ENCODE data around the gene BACH2. TPM values are rescaled to one million over a fixed set of nuclear protein-coding genes. Genes with fewer than 3 reads are reported as not detected.
"Not testable (repeated sequence)": the region's sequence is repeated elsewhere in the genome, so short reads cannot be mapped to it uniquely, and the experiment has no call there.

Gene BACH2
- total and polyA plus RNA-seq, 2 experiments from 2014 or later, result under 0.01 TPM; not detected in 1

DNA sequence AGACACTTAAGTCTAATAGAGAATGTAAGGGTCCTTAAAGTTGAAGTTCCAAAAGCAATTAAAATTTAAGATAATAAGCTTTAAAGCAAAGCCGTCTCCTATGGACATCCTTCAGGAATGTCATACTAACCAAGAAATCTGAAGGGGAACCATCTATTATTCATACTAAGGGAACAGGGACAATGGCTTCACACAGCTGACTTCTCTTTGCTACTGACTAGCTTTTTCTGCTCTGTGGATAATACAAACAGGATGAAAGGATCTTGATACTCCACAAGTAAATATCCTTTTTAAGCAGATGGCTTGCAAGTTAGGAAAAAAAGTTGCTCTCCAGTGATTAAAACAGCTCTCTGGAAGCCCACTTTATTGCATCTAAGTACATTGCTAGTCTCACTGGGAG, 178.6 kb downstream of the BACH2 start:
- H3K27me3 ChIP-seq (replicated peaks; ENCODE audit: insufficient read depth), result peaks cover 10% of the 10 kb centered on the region; the same call in 1 of the 2 replicates

DNA sequence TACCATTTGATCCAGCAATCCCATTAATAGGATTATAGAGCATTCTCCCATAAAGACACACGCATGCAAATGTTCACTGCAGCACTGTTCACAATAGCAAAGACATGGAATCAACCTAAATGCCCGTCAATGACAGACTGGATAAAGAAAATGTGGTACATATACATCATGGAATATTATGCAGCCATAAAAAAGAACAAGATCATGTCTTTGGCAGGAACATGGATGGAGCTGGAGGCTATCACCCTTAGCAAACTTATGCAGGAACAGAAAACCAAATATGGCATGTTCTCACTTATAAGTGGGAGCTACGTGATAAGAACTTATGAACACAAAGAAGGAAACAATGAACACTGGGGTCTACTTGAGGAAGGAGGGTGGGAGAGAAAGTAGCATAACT, 180.5 kb downstream of the BACH2 start:
- H3K9me2 ChIP-seq (ENCODE audit: insufficient read depth); H3K79me2 ChIP-seq (ENCODE audit: insufficient read depth); DNase-seq; H3K4me2 ChIP-seq (ENCODE audit: unreplicated experiment); H3K27ac ChIP-seq; H3K36me3 ChIP-seq (ENCODE audit: low read depth); H3F3A ChIP-seq (ENCODE audit: insufficient read depth); in situ Hi-C loops (cut with MboI); H2AFZ ChIP-seq; H3K9ac ChIP-seq; H3K9me3 ChIP-seq (ENCODE audit: low read depth); H4K20me1 ChIP-seq (ENCODE audit: insufficient read depth); H3K4me1 ChIP-seq (ENCODE audit: insufficient read depth); H3K4me3 ChIP-seq: not testable (repeated sequence)
- 56 to 59% methylated on average over 3 of the region's 3 CpGs for WGBS, 2 experiments (ENCODE audit: low coverage in 1 of 2, low lambda C conversion rate in 2 of 2, missing lambda C conversion rate in 2 of 2)
- peaks cover 10% of the 10 kb centered on the region; the same call in 1 of the 2 replicates for H3K27me3 ChIP-seq (replicated peaks; ENCODE audit: insufficient read depth)

More for the DNA sequence above, 178.6 kb downstream of the BACH2 start:
- no peak overlapping the region for H3K4me2 ChIP-seq (ENCODE audit: unreplicated experiment)
- TF ChIP-seq EZH2 (IDR thresholded peaks at IDR 0.05; ENCODE audit: insufficient read depth, poor library complexity, severe bottlenecking) (no peak), EZH2phosphoT487 (IDR thresholded peaks at IDR 0.05; ENCODE audit: insufficient read depth, low read depth) (no peak)
- H3K36me3 ChIP-seq (ENCODE audit: low read depth), result no peaks in the 10 kb centered on the region
- WGBS, 2 experiments (ENCODE audit: low coverage in 1 of 2, low lambda C conversion rate in 2 of 2, missing lambda C conversion rate in 2 of 2), result 81% methylated on average over 1 of the region's 1 CpG
- H3F3A ChIP-seq (ENCODE audit: insufficient read depth), result no peaks in the 10 kb centered on the region; the same call in 1 of the 2 replicates
- H3K9me2 ChIP-seq (ENCODE audit: insufficient read depth), result no peaks in the 10 kb centered on the region
- no peak overlapping the region for H3K27ac ChIP-seq
- H4K20me1 ChIP-seq (ENCODE audit: insufficient read depth), result no peaks in the 10 kb centered on the region
- H3K4me3 ChIP-seq, result no peak overlapping the region
- DNase-seq, result no peak
- H2AFZ ChIP-seq, result no peak overlapping the region
- in situ Hi-C loops (cut with MboI), result no loop called here
- H3K4me1 ChIP-seq (ENCODE audit: insufficient read depth), result 0 out of 2 replicates have a peak, but pooled peaks cover 3% of the 10 kb centered on the region
- no peak overlapping the region for H3K9ac ChIP-seq
- peaks cover 3% of the 10 kb centered on the region for H3K9me3 ChIP-seq (ENCODE audit: low read depth)
- no peaks in the 10 kb centered on the region for H3K79me2 ChIP-seq (ENCODE audit: insufficient read depth)

DNA sequence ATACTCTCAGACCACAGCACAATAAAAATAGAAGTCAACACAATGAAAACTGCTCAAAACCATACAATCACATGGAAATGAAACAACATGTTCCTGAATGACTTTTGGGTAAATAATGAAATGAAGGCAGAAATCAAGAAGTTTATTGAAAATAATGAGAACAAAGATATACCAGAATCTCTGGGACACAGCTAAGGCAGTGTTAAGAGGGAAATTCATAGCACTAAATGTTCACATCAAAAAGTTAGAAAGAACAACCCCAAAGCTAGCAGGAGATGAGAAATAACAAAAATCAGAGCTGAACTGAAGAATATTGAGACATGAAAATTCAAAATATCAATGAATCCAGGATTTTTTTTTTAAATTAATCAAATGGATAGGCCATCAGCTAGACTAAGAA, 183.3 kb downstream of the BACH2 start:
- Histone ChIP-seq H3K4me1 (ENCODE audit: insufficient read depth) (no peaks in the 10 kb centered on the region), H3K9ac (no peak overlapping the region), H4K20me1 (ENCODE audit: insufficient read depth) (no peaks in the 10 kb centered on the region), H3K27ac (no peak overlapping the region), H3K9me3 (ENCODE audit: low read depth) (peaks cover 4% of the 10 kb centered on the region), H3F3A (ENCODE audit: insufficient read depth) (no peaks in the 10 kb centered on the region), H3K9me2 (ENCODE audit: insufficient read depth) (no peaks in the 10 kb centered on the region), H3K36me3 (ENCODE audit: low read depth) (no peaks in the 10 kb centered on the region), H3K4me3 (no peak overlapping the region), H3K4me2 (ENCODE audit: unreplicated experiment) (no peak overlapping the region), H2AFZ (no peak overlapping the region), H3K79me2 (ENCODE audit: insufficient read depth) (no peaks in the 10 kb centered on the region), H3K27me3 (replicated peaks; ENCODE audit: insufficient read depth) (peaks cover 25% of the 10 kb centered on the region; the same call in 1 of the 2 replicates)
- in situ Hi-C loops (cut with MboI), result no loop called here
- DNase-seq, result no peak
- TF ChIP-seq EZH2phosphoT487 (IDR thresholded peaks at IDR 0.05; ENCODE audit: insufficient read depth, low read depth) (no peak), EZH2 (IDR thresholded peaks at IDR 0.05; ENCODE audit: insufficient read depth, poor library complexity, severe bottlenecking) (no peak)

GRCh38 chr6:90111387-90111786, 185.3 kb downstream of the BACH2 start:
- in situ Hi-C loops (cut with MboI), result no loop called here
- Histone ChIP-seq H3K4me3 (no peak overlapping the region), H3K27ac (no peak overlapping the region), H3K79me2 (ENCODE audit: insufficient read depth) (no peaks in the 10 kb centered on the region), H3K4me2 (ENCODE audit: unreplicated experiment) (no peak overlapping the region), H3K4me1 (ENCODE audit: insufficient read depth) (no peaks in the 10 kb centered on the region), H3K9me3 (ENCODE audit: low read depth) (peaks cover 4% of the 10 kb centered on the region), H3F3A (ENCODE audit: insufficient read depth) (no peaks in the 10 kb centered on the region), H3K27me3 (replicated peaks; ENCODE audit: insufficient read depth) (peaks cover 25% of the 10 kb centered on the region; the same call in 1 of the 2 replicates), H3K9me2 (ENCODE audit: insufficient read depth) (no peaks in the 10 kb centered on the region), H4K20me1 (ENCODE audit: insufficient read depth) (no peaks in the 10 kb centered on the region), H2AFZ (no peak overlapping the region), H3K9ac (no peak overlapping the region), H3K36me3 (ENCODE audit: low read depth) (no peaks in the 10 kb centered on the region)
- TF ChIP-seq EZH2 (IDR thresholded peaks at IDR 0.05; ENCODE audit: insufficient read depth, poor library complexity, severe bottlenecking), result no peak
- no peak for TF ChIP-seq EZH2phosphoT487 (IDR thresholded peaks at IDR 0.05; ENCODE audit: insufficient read depth, low read depth)
- DNase-seq, result no peak
- WGBS, 2 experiments (ENCODE audit: low coverage in 1 of 2, low lambda C conversion rate in 2 of 2, missing lambda C conversion rate in 2 of 2), result 83 to 85% methylated on average over 2 of the region's 2 CpGs

DNA sequence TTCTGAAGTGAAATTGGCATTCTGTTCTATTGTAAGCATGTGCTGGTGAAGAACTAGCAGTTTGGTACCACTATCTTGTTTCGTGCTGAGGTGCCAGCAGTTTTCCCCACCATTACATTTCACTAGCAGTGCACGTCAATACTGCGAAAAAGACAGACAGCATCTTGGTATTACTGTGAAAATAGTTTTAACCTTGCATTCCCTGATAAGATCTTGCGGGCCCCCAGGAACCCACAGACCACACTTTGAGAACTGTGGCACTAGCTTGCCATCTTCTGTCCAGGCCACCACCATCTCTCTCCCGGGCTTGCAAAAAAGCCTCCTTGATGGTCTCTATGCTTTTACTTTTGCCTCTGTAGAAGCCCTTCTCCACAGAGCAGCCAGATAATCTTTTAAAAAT, 185.7 kb downstream of the BACH2 start:
- TF ChIP-seq EZH2phosphoT487 (IDR thresholded peaks at IDR 0.05; ENCODE audit: insufficient read depth, low read depth) (no peak), EZH2 (IDR thresholded peaks at IDR 0.05; ENCODE audit: insufficient read depth, poor library complexity, severe bottlenecking) (no peak)
- Histone ChIP-seq H3K4me1 (ENCODE audit: insufficient read depth) (no peaks in the 10 kb centered on the region), H2AFZ (no peak overlapping the region), H3K4me3 (no peak overlapping the region), H3K9me2 (ENCODE audit: insufficient read depth) (no peaks in the 10 kb centered on the region), H3K27ac (no peak overlapping the region), H3F3A (ENCODE audit: insufficient read depth) (no peaks in the 10 kb centered on the region), H4K20me1 (ENCODE audit: insufficient read depth) (no peaks in the 10 kb centered on the region), H3K79me2 (ENCODE audit: insufficient read depth) (no peaks in the 10 kb centered on the region), H3K9me3 (ENCODE audit: low read depth) (peaks cover 4% of the 10 kb centered on the region), H3K27me3 (replicated peaks; ENCODE audit: insufficient read depth) (peaks cover 25% of the 10 kb centered on the region; the same call in 1 of the 2 replicates), H3K4me2 (ENCODE audit: unreplicated experiment) (no peak overlapping the region), H3K9ac (no peak overlapping the region), H3K36me3 (ENCODE audit: low read depth) (no peaks in the 10 kb centered on the region)
- 67 to 69% methylated on average over 5 of the region's 5 CpGs for WGBS, 2 experiments (ENCODE audit: low coverage in 1 of 2, low lambda C conversion rate in 2 of 2, missing lambda C conversion rate in 2 of 2)
- DNase-seq, result no peak
- in situ Hi-C loops (cut with MboI), result no loop called here

Data from GM23248 (cell line).